Ramos (cell line): ENCODE data around the gene PIK3R6.
"Not testable (repeated sequence)": the region's sequence is repeated elsewhere in the genome, so short reads cannot be mapped to it uniquely, and the experiment has no call there.

Experiments used
- in situ Hi-C: fragments of 300-500 bp; cut with MboI; formaldehyde crosslinking; loops from one replicate; pipeline ENCODE4 v1.14.3; 2022; ENCODE audit warnings: low sequenced_read_pairs; ENCODE audit not compliant: unreplicated experiment

The PIK3R6 gene

DNA sequence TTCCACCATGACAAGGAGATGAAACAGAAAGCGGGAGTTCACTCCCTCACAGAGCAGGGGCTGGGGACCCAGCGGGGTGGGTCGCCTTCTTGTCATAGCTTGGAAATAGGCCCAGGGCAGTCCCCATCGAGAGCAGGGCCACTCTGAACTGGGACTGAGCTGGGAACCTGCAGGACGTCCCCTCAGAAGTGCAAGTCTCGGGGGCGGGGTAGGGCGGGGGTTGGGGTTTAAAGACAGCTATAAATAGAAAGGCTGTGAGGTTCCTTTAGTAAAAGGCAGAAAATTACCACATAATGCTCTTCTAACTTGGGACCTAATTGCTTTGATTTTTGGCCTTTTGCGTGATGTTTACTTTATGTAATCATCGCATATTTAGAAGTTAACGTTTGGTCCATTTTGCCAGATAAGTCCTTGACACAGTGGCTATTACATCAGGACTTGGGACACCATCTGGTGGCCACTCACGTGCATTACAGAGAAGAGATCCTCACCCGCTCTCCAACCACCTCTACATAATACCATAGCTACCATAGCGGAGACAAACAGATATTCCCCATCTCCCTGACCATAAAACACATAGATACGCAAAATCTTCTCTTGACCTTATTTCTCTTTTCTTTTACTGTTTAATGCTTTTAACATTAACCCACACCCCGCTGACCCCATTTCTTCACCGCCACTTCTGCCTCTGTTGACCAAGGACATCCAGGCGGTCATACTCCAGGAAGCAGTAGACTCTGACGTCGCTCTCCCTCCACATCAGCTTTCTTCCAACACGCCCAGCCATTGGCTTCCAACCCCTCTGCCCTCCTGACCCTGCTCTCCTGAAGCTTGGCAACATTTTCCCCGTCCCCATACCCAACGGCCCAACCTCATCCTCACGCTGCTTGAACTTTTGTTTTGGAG, 27.5 kb upstream of the PIK3R6 start:
- in situ Hi-C loops: no loop called here

DNA sequence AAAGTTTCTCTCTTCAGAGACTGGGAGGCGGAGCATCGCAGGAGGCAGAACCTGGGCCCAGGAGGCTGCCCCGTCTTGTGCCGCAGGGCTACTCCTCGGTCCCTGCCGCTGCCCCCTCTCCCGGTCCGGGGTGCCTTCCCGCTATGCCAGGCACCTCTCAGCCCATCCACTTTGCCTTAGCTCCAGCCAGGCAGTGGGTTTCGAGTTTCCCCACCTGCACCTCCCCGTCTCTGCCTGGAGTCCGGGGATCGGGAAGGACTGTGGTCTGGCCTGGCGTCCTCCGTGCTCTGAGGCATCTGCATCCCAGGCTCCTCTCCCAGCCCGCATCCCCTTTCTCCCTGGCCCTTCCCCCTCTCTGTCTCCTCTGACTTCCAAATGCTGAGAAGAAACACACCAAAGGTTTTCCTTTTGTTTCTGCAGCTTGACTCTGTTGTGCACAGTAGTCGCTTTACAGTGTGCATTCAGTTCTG, 26.8 kb upstream of the PIK3R6 start:
- in situ Hi-C loops: no loop called here

DNA sequence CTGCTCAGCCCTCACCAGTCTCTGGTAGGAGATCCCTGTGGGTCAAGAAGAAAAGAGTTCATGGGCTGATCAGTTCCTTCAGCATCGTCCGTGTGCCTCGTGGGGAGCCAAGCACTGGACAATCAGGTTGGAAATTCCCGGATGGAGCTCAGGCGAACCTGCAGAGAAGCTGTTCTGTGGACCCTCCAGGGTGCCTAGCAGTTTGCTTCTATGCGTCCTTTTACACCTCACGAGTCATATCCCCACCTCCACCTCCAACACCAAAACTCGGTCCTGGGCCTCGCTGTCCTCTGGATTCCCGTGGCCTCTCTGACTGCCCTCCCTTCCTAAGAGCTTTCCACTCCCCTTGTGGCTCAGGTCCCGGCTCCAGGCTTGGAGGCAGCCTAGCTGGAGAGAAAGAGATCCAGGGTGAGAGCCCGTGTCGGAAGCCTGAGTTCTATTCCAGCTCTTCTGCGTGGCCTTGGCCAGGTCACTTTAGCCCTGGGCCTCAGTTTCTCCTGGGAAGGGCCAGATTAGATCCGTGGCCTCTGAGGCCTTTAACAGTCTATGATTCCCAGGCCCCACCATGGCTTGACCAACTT, 26.2 kb upstream of the PIK3R6 start:
- in situ Hi-C loops: no loop called here

DNA sequence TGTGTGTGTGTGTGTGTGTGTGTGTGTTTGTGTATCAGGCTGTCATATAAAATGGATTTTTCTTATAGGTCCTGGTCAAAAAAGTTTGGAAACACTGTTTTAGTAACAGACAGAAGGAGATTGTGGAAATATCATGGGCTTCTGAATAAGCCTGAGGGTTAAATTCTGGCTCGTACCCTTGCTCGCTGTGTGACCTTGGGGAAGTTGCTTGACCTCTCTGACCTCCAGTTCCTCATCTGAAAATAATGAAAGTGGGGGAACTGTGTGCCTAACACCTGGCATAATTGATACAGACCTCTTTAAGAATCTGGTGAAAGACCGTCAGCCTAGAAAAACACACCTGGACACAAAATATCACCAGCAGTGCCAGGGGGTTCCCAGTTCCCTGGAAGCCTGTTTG, 25.6 kb upstream of the PIK3R6 start:
- in situ Hi-C loops: no loop called here

DNA sequence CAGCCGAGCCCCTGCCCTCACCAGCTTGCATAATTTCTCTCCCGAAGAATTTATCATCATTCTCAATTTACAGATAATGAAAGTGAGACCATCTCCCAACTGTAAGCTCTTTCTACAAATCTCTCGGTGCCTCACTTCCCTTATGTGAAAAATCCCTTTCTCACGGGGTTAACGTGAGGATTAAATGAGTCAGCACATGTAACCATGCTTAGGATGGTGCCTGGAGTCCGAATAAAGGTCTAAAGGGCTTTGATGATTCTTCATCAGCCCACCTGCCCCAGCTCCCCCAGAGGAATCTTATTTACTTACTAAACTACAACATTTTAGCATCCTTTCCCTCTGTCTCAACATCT, 24.8 kb upstream of the PIK3R6 start:
- in situ Hi-C loops: no loop called here

DNA sequence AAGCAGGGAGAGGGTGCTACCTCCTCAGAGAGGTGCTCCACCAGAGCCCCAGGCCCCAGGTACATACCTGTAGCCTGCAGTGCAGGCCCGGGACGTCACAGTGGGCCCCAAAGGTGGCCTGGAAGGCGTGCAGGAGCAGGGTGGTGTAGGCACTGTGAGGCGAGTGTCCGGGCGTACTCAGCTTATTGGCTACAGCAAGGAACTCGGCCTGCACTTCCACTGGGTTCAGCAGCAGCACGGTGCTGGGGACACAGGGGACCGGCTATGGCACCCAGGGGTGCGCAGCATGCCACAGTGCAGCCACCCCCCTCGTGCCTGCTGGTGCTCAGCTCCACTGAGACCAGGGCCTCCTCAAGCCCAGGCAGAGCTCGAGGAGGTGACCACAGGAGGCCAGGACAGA, 23.2 kb upstream of the PIK3R6 start:
- in situ Hi-C loops: no loop called here

DNA sequence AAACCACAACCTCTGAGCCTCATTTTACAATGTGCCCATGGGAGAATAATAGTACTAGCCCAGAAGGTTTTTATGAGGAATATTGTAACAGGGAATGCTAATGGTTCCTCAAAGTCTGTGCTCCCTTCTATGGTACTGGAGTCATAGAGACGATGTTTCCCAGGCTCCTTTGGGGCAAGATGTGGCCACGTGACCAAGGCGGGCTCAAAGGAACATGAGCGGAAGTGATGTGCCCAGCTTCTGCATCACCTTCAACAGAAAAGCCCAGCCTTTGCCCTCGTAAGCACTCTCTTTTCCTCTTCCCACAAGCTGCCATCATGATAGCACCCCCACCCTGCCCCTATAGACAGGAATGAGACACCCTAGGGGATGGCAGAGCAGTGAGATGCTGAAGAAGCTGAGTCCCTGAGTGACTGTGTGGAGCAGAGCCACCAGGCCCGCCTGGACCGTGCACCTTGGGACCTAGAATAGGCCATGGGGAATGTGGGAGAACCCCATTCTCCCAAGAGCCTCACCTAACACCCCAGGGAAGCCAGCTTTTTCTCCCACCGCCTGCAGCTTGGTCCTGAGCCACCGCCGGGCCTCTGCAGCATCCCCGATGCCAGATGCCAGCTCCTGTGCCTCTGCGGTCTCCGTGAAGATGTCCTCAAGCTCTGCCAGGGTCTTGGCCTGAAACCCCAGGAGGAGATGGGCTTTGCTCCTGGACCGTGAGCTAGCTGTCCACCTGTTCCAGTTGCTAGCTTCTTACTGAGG, 22.2 kb upstream of the PIK3R6 start:
- in situ Hi-C loops: no loop called here

DNA sequence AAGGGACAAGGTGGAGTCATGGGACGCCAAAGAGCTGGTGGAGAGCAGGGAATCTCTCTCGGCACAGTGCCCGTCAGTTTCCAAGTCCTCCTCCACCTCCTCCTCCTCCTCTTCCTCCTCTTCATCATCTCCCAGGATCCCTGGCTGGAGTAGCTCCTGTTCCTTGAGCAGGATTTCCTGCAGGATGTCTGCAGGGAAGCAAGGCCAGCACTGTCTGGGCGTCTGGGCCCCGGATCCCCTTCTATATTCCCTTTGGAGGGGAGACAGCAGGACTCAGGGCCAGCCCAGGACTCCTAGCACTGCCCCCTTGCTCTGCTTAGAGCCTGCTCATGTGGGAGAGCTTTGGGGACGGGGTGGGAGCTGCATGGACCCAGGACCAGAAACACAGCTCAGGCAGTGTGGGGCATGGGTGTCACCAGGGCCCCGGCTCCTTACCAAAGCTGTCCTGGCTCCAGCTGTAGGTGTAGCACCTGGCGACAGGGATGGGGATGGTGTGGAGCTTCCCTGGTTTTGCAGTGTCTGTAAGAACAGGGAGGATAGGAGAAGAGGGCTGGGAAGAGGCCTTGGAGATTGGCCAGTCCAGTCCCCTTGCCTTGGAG, 21.3 kb upstream of the PIK3R6 start:
- in situ Hi-C loops: no loop called here

DNA sequence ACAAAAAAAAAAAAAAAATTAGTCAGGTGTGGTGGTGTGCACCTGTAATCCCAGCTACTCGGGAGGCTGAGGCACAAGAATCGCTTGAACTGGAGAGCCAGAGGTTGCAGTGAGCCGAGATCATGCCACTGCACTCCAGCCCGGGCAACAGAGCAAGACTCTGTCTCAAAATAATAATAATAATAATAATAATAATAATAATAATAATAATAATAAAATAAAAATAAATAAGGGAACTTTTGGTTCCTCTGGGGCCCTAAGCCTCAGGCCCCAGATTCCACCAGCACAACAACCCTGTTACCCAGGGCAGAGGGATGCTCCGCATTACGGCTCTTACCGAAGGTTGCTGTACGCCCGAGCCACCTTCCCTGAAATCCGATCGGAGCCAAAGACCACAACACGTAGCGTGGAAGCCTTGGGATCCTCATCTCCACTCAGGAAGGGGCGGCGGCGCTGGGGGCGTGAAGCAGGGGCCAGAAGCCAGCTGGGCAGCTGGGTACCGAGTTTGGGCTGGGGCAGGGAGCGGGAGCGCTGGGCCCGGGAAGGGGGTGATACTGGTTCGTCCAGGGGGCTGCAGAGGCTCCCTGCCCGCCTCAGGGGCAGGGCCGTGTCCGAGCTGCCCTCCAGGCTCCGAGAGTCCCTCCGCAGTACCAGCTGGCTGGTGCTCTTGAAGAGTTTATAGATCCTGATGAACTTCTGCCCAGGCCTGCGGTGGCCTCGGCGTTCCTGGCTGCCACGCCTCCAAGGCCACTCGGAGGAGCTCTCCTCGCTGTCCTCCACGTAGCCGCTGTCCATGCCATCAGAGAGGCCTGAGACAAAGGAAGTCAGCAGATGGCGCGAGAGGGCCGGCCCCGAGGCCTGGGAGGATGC, 20.6 kb upstream of the PIK3R6 start:
- in situ Hi-C loops: no loop called here

DNA sequence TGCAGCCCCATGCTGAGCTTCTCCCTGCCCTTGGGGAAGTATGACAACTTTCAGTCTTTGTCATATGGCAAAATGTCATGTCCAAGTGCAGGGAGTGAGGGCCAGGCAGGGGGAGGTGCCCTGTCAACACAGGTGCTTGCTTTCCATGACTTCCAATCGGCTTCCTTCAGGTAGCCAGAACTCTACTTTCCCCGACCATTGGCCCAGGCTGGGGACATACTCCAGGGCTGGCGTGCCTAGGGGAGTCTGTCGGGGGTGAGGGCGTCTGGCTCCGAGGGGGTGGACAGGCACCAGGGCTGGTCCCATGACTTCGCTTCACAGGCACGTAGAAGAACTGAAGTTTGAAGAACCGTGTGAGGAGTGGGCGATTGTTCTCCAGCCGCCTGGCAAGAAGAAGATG, 19.8 kb upstream of the PIK3R6 start:
- in situ Hi-C loops: no loop called here

DNA sequence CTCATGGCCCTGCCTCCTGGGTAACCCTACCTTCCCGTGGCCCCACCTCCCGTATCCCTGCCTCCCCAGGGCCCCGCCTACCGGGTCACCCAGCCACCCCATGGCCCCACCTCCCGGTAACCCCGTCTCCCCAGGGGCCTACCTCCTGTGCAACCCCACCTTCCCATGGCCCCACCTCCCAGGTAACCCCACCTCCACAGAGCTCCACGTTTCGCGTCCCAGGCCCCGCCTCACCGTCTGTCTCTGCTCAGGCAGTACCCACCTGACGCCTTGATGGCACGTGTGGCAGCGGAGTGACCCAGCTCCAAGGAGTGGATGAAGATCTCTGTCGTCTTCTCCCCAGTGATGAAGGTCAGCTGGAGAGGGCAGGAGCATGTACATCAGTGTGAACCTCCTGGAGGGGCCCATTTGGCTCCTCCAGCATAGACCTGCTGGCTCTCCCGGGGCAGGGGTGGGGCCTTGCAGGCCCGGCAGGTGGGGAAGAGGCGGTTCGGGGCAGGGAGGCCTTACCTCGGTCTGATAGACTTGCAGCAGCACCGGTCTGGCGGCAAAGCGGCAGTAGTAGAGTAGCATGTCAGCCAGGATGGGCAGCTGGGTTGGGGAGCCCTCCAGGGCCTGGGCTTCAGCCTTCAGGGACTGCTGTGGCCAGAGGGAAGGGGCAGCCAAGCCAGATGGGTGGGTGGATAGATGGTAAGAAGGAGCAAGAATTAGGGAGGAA, 18.7 kb upstream of the PIK3R6 start:
- in situ Hi-C loops: no loop called here

DNA sequence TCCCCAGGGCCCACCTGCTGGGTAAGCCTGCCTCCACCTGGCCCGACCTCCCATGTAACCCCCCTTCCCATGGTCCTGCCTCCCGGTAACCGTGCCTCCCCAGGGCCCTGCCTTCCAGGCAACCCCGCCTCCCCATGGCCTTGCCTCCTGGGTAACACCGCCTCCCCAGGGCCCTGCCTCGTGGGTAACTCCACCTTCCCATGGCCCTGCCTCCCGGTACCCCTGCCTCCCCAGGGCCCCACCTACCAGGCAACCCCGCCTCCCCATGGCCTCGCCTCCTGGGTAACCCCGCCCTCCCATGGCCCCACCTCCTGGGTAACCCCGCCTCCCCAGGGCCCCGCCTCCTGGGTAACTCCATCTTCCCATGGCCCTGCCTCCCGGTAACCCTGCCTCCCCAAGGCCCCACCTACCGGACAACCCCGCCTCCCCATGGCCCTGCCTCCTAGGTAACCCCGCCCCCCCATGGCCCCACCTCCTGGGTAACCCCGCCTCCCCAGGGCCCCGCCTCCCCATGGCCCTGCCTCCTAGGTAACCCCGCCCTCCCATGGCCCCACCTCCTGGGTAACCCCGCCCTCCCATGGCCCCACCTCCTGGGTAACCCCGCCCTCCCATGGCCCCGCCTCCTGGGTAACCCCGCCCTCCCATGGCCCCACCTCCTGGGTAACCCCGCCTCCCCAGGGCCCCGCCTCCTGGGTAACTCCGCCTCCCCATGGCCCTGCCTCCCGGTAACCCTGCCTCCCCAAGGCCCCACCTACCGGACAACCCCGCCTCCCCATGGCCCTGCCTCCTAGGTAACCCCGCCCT, 17.9 kb upstream of the PIK3R6 start:
- in situ Hi-C loops: not testable (repeated sequence)

DNA sequence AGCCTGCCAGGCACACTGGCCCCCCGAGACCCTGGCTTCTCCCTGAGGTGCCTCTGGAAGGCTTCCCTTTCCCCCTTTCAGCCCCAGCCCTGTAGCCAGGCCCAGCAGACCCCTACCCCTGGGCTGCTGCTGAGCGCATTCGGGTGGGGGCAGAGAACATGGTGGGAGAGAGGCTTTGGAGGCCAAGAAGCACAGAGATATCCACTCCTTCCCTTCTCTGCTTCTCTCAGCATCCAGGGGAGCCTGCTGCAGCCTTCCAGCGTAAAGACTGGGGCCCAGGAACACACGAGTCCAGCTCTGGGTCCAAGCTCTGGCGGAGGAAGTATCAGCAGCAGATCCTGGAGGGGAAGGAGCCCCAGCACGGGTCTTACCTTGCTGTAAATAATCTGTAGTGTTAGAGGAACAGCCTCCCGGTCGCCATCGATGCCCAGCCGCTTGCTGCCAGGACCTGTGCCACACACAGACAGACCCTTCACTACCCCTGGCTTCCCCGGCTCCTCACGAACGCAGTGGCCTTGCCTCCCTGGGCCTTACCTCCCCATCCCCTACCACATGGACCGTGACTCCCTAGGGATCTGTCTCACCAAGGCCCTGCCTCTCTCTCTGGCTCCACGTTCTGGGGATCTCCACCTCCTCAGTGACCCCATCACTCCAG, 17.0 kb upstream of the PIK3R6 start:
- in situ Hi-C loops: no loop called here

DNA sequence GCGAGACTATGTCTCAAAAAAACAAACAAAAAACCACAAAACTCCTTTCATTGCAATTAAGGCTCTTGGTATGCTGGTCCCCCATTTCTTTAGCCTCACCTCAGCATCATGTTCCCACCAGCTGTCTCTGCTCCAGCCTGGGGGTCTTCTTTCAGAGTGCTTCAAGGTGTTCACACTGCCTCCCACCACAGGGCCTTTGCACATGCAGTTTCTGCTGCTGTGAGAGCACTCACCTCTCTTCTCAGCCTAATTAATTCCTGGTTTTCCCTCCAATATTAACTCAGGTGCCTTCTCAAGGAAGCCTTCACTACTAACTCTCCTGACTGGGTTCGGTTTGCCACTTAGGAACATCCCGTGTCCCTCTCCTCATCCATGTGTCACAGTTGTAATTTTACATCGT, 15.9 kb upstream of the PIK3R6 start:
- in situ Hi-C loops: no loop called here

DNA sequence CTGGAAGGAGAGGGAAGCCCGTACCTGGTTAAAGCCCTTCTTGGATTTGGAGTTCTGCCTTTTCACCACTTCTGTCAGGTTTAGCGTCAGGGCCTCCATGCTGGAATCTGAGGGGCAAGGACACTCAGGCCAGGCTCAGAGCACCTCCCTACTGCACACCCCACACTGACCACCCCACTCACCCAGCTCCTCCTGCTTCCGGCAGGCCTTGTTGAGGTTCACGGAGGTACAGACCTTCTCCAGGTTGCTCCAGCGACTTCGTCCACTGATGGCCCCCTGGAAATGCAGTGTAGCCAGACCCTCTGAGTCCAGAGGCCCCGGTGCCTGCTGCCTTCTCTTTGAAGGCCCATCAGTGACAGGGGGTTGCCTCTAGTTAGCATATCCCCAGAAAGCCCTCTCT, 14.1 kb upstream of the PIK3R6 start:
- in situ Hi-C loops: no loop called here

DNA sequence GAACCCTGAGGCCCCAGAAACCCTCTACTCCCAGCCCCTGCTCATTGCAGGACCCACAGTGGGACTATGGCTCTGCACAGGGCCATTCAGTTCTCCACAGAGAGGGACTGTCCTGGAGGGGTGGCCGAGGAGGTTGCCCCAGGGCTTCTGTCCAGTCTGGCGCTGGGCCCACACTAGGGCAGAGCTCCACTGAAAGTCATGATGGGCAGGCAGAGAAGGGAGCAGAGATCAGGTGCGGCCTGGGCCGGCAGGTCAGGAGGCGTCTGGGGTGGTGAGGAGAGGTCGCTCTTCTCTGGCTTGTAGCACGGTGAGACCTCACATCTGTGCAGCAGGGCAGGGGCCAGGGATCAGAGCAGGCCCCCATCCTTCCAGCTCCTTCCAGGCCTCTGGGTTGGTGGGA, 13.0 kb upstream of the PIK3R6 start:
- in situ Hi-C loops: no loop called here

DNA sequence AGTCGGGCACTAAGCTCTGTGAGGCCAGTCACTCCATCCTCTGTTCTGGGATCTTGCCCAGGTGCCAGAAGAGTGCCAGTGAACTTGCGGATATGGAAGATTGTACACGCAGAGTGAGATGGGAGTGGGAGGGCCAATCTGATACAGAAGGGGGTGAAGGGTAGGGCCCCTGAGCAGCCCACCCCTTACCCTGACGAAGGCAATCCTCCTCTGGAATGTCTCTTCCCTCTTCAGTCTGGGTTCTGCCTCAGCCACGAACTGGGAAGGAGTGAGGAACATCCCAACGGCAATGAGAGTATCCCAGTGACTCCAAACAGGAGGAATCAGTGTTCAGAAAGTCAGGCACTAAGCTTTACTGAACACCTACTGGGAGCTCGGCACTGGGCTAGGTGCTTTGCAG, 11.9 kb upstream of the PIK3R6 start:
- in situ Hi-C loops: no loop called here

DNA sequence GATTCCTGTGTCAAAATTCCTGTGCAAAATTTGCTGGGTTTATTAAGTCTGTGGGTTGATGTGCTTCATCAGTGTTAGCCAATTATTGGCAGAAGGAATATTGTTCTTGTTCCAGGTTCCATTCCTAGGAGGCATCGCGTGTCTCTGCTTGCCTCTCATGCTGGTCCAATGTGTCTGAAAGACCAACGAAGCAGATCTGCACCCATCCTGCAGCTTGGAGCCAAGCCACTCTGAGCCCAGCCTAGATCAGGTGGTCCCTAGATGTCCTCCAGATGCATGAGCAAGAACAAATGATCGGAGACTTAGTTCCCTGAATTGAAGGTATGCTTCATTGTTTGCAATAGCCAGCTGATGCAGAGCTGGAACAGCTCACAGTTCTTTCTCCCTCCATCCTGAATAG, 10.5 kb upstream of the PIK3R6 start:
- in situ Hi-C loops: no loop called here
